ENCODE data around the gene TCOF1. TPM values are rescaled to one million over a fixed set of nuclear protein-coding genes. Genes with fewer than 3 reads are reported as not detected.

Gene TCOF1
- total RNA-seq, 1 donor from 2014 or later, result 19.0 TPM

GRCh38 chr5:150321211-150321610 is 36.3 kb upstream of the TCOF1 start:
- no peak overlapping the region for H3K27ac Mint-ChIP-seq (ENCODE audit: unreplicated experiment)
- no peak for DNase-seq (ENCODE audit: low spot score)
- TF ChIP-seq CTCF (IDR thresholded peaks at IDR 0.05), result no peak
- H3K4me1 Mint-ChIP-seq (ENCODE audit: low read depth), result peaks cover 48% of the 10 kb centered on the region
- H3K36me3 Mint-ChIP-seq (ENCODE audit: low read depth), result no peaks in the 10 kb centered on the region
- H3K4me3 Mint-ChIP-seq (ENCODE audit: unreplicated experiment), result no peak overlapping the region
- no peaks in the 10 kb centered on the region for H3K9me3 Mint-ChIP-seq (ENCODE audit: low read depth)
- H3K27me3 Mint-ChIP-seq (ENCODE audit: low read depth), result no peaks in the 10 kb centered on the region

GRCh38 chr5:150321784-150322183 is 35.7 kb upstream of the TCOF1 start:
- no peaks in the 10 kb centered on the region for H3K9me3 Mint-ChIP-seq (ENCODE audit: low read depth)
- H3K27me3 Mint-ChIP-seq (ENCODE audit: low read depth), result no peaks in the 10 kb centered on the region
- H3K4me1 Mint-ChIP-seq (ENCODE audit: low read depth), result peaks cover 45% of the 10 kb centered on the region
- H3K27ac Mint-ChIP-seq (ENCODE audit: unreplicated experiment), result no peak overlapping the region
- DNase-seq (ENCODE audit: low spot score), result no peak
- H3K36me3 Mint-ChIP-seq (ENCODE audit: low read depth), result no peaks in the 10 kb centered on the region
- no peak overlapping the region for H3K4me3 Mint-ChIP-seq (ENCODE audit: unreplicated experiment)
- no peak for TF ChIP-seq CTCF (IDR thresholded peaks at IDR 0.05)

GRCh38 chr5:150322202-150322601 is 35.3 kb upstream of the TCOF1 start:
- no peak for TF ChIP-seq CTCF (IDR thresholded peaks at IDR 0.05)
- Mint-ChIP-seq H3K36me3 (ENCODE audit: low read depth) (no peaks in the 10 kb centered on the region), H3K27ac (ENCODE audit: unreplicated experiment) (no peak overlapping the region), H3K27me3 (ENCODE audit: low read depth) (no peaks in the 10 kb centered on the region), H3K9me3 (ENCODE audit: low read depth) (no peaks in the 10 kb centered on the region), H3K4me3 (ENCODE audit: unreplicated experiment) (no peak overlapping the region), H3K4me1 (ENCODE audit: low read depth) (peaks cover 40% of the 10 kb centered on the region)
- no peak for DNase-seq (ENCODE audit: low spot score)

GRCh38 chr5:150323092-150323491 is 34.4 kb upstream of the TCOF1 start:
- no peak overlapping the region for H3K27ac Mint-ChIP-seq (ENCODE audit: unreplicated experiment)
- no peaks in the 10 kb centered on the region for H3K9me3 Mint-ChIP-seq (ENCODE audit: low read depth)

GRCh38 chr5:150323819-150324218 is 33.7 kb upstream of the TCOF1 start:
- no peaks in the 10 kb centered on the region for H3K27me3 Mint-ChIP-seq (ENCODE audit: low read depth)
- no peak for DNase-seq (ENCODE audit: low spot score)
- TF ChIP-seq CTCF (IDR thresholded peaks at IDR 0.05), result no peak
- H3K36me3 Mint-ChIP-seq (ENCODE audit: low read depth), result no peaks in the 10 kb centered on the region
- H3K4me3 Mint-ChIP-seq (ENCODE audit: unreplicated experiment), result no peak overlapping the region
- H3K4me1 Mint-ChIP-seq (ENCODE audit: low read depth), result peaks cover 24% of the 10 kb centered on the region
- no peak overlapping the region for H3K27ac Mint-ChIP-seq (ENCODE audit: unreplicated experiment)
- no peaks in the 10 kb centered on the region for H3K9me3 Mint-ChIP-seq (ENCODE audit: low read depth)

More at GRCh38 chr5:150323092-150323491, 34.4 kb upstream of the TCOF1 start:
- Mint-ChIP-seq H3K4me3 (ENCODE audit: unreplicated experiment) (no peak overlapping the region), H3K36me3 (ENCODE audit: low read depth) (no peaks in the 10 kb centered on the region), H3K27me3 (ENCODE audit: low read depth) (no peaks in the 10 kb centered on the region), H3K4me1 (ENCODE audit: low read depth) (peaks cover 31% of the 10 kb centered on the region)
- DNase-seq (ENCODE audit: low spot score), result no peak
- no peak for TF ChIP-seq CTCF (IDR thresholded peaks at IDR 0.05)
